Endothelial cell of umbilical vein (primary cell): ENCODE measurements around the gene OR2A14. TPM values are rescaled to one million over a fixed set of nuclear protein-coding genes. Genes with fewer than 3 reads are reported as not detected.

Experiments used
- BruUV-seq: library from RNA; stranded (reverse); fragments of 400-500 nt; replicated peaks from 2 replicates; lab custom pipeline; 2021; lab: Mats Ljungman, UMichigan
- CTCF ChIA-PET: fragments of 300-600, 350-600 bp; sonication (Branson Sonifier 250); formaldehyde crosslinking; loops from one replicate; lab custom pipeline; 2021; ENCODE audit warnings: antibody characterized with exemption, inconsistent platforms; lab: Charles Lee
- POLR2A ChIA-PET: fragments of 300-600, 350-600 bp; sonication (Branson Sonifier 250); formaldehyde crosslinking; loops from one replicate; lab custom pipeline; 2021; ENCODE audit warnings: antibody characterized with exemption, inconsistent platforms; lab: Charles Lee
- DNase-seq: peaks from one replicate; pipeline ENCODE4 v3.0.0-alpha.2; 2011; ENCODE audit warnings: low read depth, low spot score
- FAIRE-seq: peaks from 2 replicates; lab custom pipeline; 2011; peaks lifted over from hg19 to GRCh38; lab: Jason Lieb, UNC
- H2AFZ ChIP-seq: 2 replicates; pipeline ENCODE4 v1.6.0; 2012; ENCODE audit warnings: low read depth, low read length, control low read depth, inconsistent platforms
- H3K27ac ChIP-seq: 2 replicates; pipeline ENCODE4 v1.5.1; 2011; ENCODE audit warnings: low read depth, mild to moderate bottlenecking, control low read depth, low read length, moderate library complexity; ENCODE audit not compliant: insufficient read depth
- H3K27me3 ChIP-seq, 2 experiments: 2 replicates each; pipeline versions ENCODE4 v1.6.0 to v1.6.1; 2011; ENCODE audit warnings: low read length in 2 of 2, mixed read lengths in 1 of 2; ENCODE audit not compliant: control insufficient read depth in 2 of 2, insufficient read depth in 2 of 2
- H3K36me3 ChIP-seq, 2 experiments: 2 replicates in 1 of 2; 3 replicates in 1 of 2; pipeline ENCODE4 v1.5.1; 2011; ENCODE audit warnings: low read length in 2 of 2, mild to moderate bottlenecking in 1 of 2, moderate library complexity in 1 of 2; ENCODE audit not compliant: control insufficient read depth in 2 of 2, insufficient read depth in 2 of 2; ENCODE audit errors: extremely low read depth in 1 of 2
- H3K4me1 ChIP-seq: 3 replicates; pipeline ENCODE4 v1.5.1; 2011; ENCODE audit warnings: mild to moderate bottlenecking, low read length; ENCODE audit not compliant: control insufficient read depth, insufficient read depth; ENCODE audit errors: extremely low read depth
- H3K4me2 ChIP-seq: 2 replicates; pipeline ENCODE4 v1.6.1; 2011; ENCODE audit warnings: low read length, control low read depth, mixed read lengths; ENCODE audit not compliant: insufficient read depth
- H3K4me3 ChIP-seq, 3 experiments: fragments of 200-600 bp in 1 of 3; sonication (generic), shearing (Covaris generic) in 1 of 3; replicated peaks in 1 of 3; 2 replicates each; pipeline ENCODE4 v1.5.1; 2011 to 2016; ENCODE audit warnings: control low read depth in 3 of 3, low read length in 3 of 3, mild to moderate bottlenecking in 2 of 3, inconsistent platforms in 1 of 3, low read depth in 1 of 3, moderate library complexity in 1 of 3; ENCODE audit not compliant: insufficient read depth in 1 of 3
- H3K79me2 ChIP-seq: 2 replicates; pipeline ENCODE4 v1.6.0; 2012; ENCODE audit warnings: low read length, inconsistent platforms; ENCODE audit not compliant: control insufficient read depth, insufficient read depth
- H3K9ac ChIP-seq: replicated peaks from 2 replicates; pipeline ENCODE3; 2011; ENCODE audit warnings: low read length, control low read depth; ENCODE audit not compliant: insufficient read depth; ENCODE audit errors: extremely low read depth
- H3K9me1 ChIP-seq: replicated peaks from 3 replicates; pipeline ENCODE4 v1.6.0; 2011; ENCODE audit warnings: mild to moderate bottlenecking, low read length; ENCODE audit not compliant: control insufficient read depth, insufficient read depth; ENCODE audit errors: extremely low read depth
- H3K9me3 ChIP-seq: replicated peaks from 2 replicates; pipeline ENCODE4 v1.5.1; 2012; ENCODE audit warnings: low read length, inconsistent platforms; ENCODE audit not compliant: control insufficient read depth, insufficient read depth
- H4K20me1 ChIP-seq: replicated peaks from 2 replicates; pipeline ENCODE3; 2011; ENCODE audit warnings: mild to moderate bottlenecking, low read length; ENCODE audit not compliant: control insufficient read depth, insufficient read depth; ENCODE audit errors: extremely low read depth
- CTCF ChIP-seq, 2 donors: IDR thresholded peaks; 1 replicate in 1 of 2; 2 replicates in 1 of 2; pipeline ENCODE4 v1.5.1; 2011; ENCODE audit warnings: low read length in 2 of 2, mild to moderate bottlenecking in 2 of 2, moderate library complexity in 2 of 2, control low read depth in 1 of 2, inconsistent platforms in 1 of 2, low read depth in 1 of 2; ENCODE audit not compliant: insufficient read depth in 1 of 2; ENCODE audit errors: extremely low read depth in 1 of 2
- EZH2 ChIP-seq: IDR thresholded peaks from 2 replicates; pipeline ENCODE4 v1.6.1; 2012; ENCODE audit warnings: borderline replicate concordance, low read depth, mild to moderate bottlenecking, moderate library complexity, low read length, inconsistent platforms; ENCODE audit not compliant: severe bottlenecking
- FOS ChIP-seq: IDR thresholded peaks from 2 replicates; pipeline ENCODE4 v1.6.1; 2011; ENCODE audit warnings: mild to moderate bottlenecking, low read length, moderate library complexity, borderline replicate concordance; ENCODE audit not compliant: insufficient read depth
- GATA2 ChIP-seq: IDR thresholded peaks from 2 replicates; pipeline ENCODE4 v1.7.0; 2011; ENCODE audit warnings: low read depth, mild to moderate bottlenecking, moderate library complexity, mixed read lengths, low read length; ENCODE audit not compliant: insufficient read length, insufficient read depth
- JUN ChIP-seq: IDR thresholded peaks from 2 replicates; pipeline ENCODE4 v1.6.1; 2011; ENCODE audit warnings: borderline replicate concordance, low read depth; ENCODE audit not compliant: insufficient read length, insufficient read depth
- MAX ChIP-seq: IDR thresholded peaks from 2 replicates; pipeline ENCODE4 v1.6.1; 2011; ENCODE audit not compliant: insufficient read depth, insufficient read length
- POLR2A ChIP-seq: IDR thresholded peaks from 2 replicates; pipeline ENCODE4 v1.6.1; 2012; ENCODE audit warnings: low read depth, mild to moderate bottlenecking, control low read depth, low read length
- POLR2AphosphoS5 ChIP-seq: IDR thresholded peaks from 2 replicates; pipeline ENCODE4 v1.6.1; 2012; ENCODE audit warnings: low read depth, mild to moderate bottlenecking, control low read depth, low read length, moderate library complexity; ENCODE audit not compliant: insufficient read depth
- dilution Hi-C: fragments of 300-500 bp; cut with MboI; formaldehyde crosslinking; loops from one replicate; pipeline ENCODE4 v1.15.0; 2019; ENCODE audit warnings: low sequenced_read_pairs; ENCODE audit not compliant: extremely low pct_ligation_motif_present
- intact Hi-C: fragments of 100-400 bp; cut with micrococcal nuclease; formaldehyde crosslinking; loops from one replicate; pipeline ENCODE4 v1.10.0; 2022
- polyA plus RNA-seq, 4 experiments: library from polyadenylated mRNA; depleted of rRNA in 3 of 4; stranded (reverse) in 3 of 4; unstranded in 1 of 4; fragments of >200 nt; gene quantifications; 2 replicates each; pipeline versions ENCODE4 v1.2.1 to v1.2.3, GENCODE V29; 2011 to 2012; ENCODE audit warnings: missing spikeins in 1 of 4
- total RNA-seq: library from RNA; stranded (reverse); gene quantifications from 2 replicates; pipeline ENCODE4 v1.2.3, GENCODE V29; 2021

Gene OR2A14
- total and polyA plus RNA-seq, 2 donors (not counting 3 experiments of a cell fraction or from before 2014, with no cell fraction given): not detected

- Histone ChIP-seq H3K4me2 (no peak overlapping the region), H3K27ac (no peak overlapping the region), H3K79me2 (no peaks in the 10 kb centered on the region), H3K9me1 (no peaks in the 10 kb centered on the region), H3K36me3 (no peaks in the 10 kb centered on the region), H2AFZ (no peak overlapping the region), H4K20me1 (no peaks in the 10 kb centered on the region), H3K4me1 (no peaks in the 10 kb centered on the region), H3K4me3 (no peak overlapping the region), H3K9ac (no peak overlapping the region), H3K9me3 (no peaks in the 10 kb centered on the region), H3K27me3 (peaks cover 0 to 2% of the 10 kb centered on the region in 2 experiments)
- dilution Hi-C loops: no loop called here
- BruUV-seq: no TSS peak
- intact Hi-C loops: no loop called here
- DNase-seq (no peak), FAIRE-seq (no peak)
- ChIA-PET POLR2A (no interaction called here), CTCF (no interaction called here)
- TF ChIP-seq JUN (no peak), FOS (no peak), POLR2AphosphoS5 (no peak), EZH2 (no peak), CTCF (IDR thresholded peaks at IDR 0.05; ENCODE audit: extremely low read depth in 1 of 2, insufficient read depth in 1 of 2, low read depth in 1 of 2, low read length in 2 of 2) (no peak)
Observed at GRCh38 chr7:144158861-144159260, 35.9 kb downstream of the OR2A14 start.

GRCh38 chr7:144164784-144165183 is 41.8 kb downstream of the OR2A14 start:
- DNase-seq (no peak), FAIRE-seq (no peak)
- ChIA-PET POLR2A (no interaction called here), CTCF (no interaction called here)
- TF ChIP-seq EZH2 (no peak), POLR2AphosphoS5 (no peak), CTCF (IDR thresholded peaks at IDR 0.05; ENCODE audit: extremely low read depth in 1 of 2, insufficient read depth in 1 of 2, low read depth in 1 of 2, low read length in 2 of 2) (no peak), GATA2 (no peak), POLR2A (no peak), MAX (no peak), FOS (no peak)
- H3K27ac ChIP-seq: no peak overlapping the region
- intact Hi-C loops: no loop called here
- BruUV-seq: no TSS peak
- H3K9ac ChIP-seq: no peak overlapping the region
- H4K20me1 ChIP-seq: no peaks in the 10 kb centered on the region
- H3K27me3 ChIP-seq: no peaks in the 10 kb centered on the region
- H2AFZ ChIP-seq: no peak overlapping the region
- no peaks in the 10 kb centered on the region for H3K4me1 ChIP-seq
- H3K9me3 ChIP-seq: no peaks in the 10 kb centered on the region
- no peaks in the 10 kb centered on the region for H3K36me3 ChIP-seq
- no peak overlapping the region for H3K4me2 ChIP-seq
- H3K9me1 ChIP-seq: no peaks in the 10 kb centered on the region
- no peak overlapping the region for H3K4me3 ChIP-seq
- no peaks in the 10 kb centered on the region for H3K79me2 ChIP-seq
- dilution Hi-C loops: no loop called here
